Central memory CD8-positive, alpha-beta T cell (primary cell): ENCODE data around the gene COQ8A.

Experiments
- ATAC-seq: fragments of 150-1000 bp; cut with Tn5 transposase; replicated peaks from 2 replicates; pipeline ENCODE4 v1.10.0; 2022; ENCODE audit warnings: mild to moderate bottlenecking, moderate FRiP score, moderate number of reproducible peaks; ENCODE audit not compliant: poor library complexity, severe bottlenecking; ENCODE audit errors: extremely low read depth
- DNase-seq, 2 donors: peaks; one replicate each; pipeline ENCODE4 v3.0.0; 2021; ENCODE audit warnings: low spot score in 2 of 2
- H3K27ac Mint-ChIP-seq: one replicate; pipeline ENCODE4 v1.8.0; 2022; ENCODE audit warnings: low read depth, mild to moderate bottlenecking, moderate library complexity, mixed read lengths
- H3K27me3 Mint-ChIP-seq: one replicate; pipeline ENCODE4 v1.8.0; 2022; ENCODE audit warnings: mixed read lengths
- H3K36me3 Mint-ChIP-seq: one replicate; pipeline ENCODE4 v1.8.0; 2022; ENCODE audit warnings: mild to moderate bottlenecking, moderate library complexity, mixed read lengths; ENCODE audit not compliant: insufficient read depth
- H3K4me1 Mint-ChIP-seq: one replicate; pipeline ENCODE4 v1.8.0; 2022; ENCODE audit warnings: mixed read lengths
- H3K4me3 Mint-ChIP-seq: one replicate; pipeline ENCODE4 v1.8.0; 2022; ENCODE audit warnings: mild to moderate bottlenecking, moderate library complexity, mixed read lengths
- H3K9me3 Mint-ChIP-seq: one replicate; pipeline ENCODE4 v1.8.0; 2022; ENCODE audit warnings: mixed read lengths

COQ8A gene

GRCh38 chr1:226937940-226938725 lies 2.0 kb upstream of the COQ8A start:
- DNase-seq (no peak), ATAC-seq (no peak)
- H3K36me3 Mint-ChIP-seq = peaks cover 19% of the 10 kb centered on the region

GRCh38 chr1:226938903-226939437 lies 1.1 kb upstream of the COQ8A start:
- Mint-ChIP-seq H3K36me3 (peaks cover 19% of the 10 kb centered on the region), H3K4me1 (peaks cover 49% of the 10 kb centered on the region), H3K9me3 (peaks cover 13% of the 10 kb centered on the region), H3K4me3 (peak overlapping the region; percentile 81), H3K27me3 (no peaks in the 10 kb centered on the region), H3K27ac (peak overlapping the region; percentile 96)
- no peak for ATAC-seq
- DNase-seq = no peak

More at GRCh38 chr1:226937940-226938725, 2.0 kb upstream of the COQ8A start:
- Mint-ChIP-seq H3K4me1 (peaks cover 41% of the 10 kb centered on the region), H3K4me3 (peak overlapping the region; percentile 81), H3K9me3 (peaks cover 13% of the 10 kb centered on the region), H3K27me3 (no peaks in the 10 kb centered on the region), H3K27ac (peak overlapping the region; percentile 96)

- peaks cover 21% of the 10 kb centered on the region for H3K36me3 Mint-ChIP-seq
- no peaks in the 10 kb centered on the region for H3K27me3 Mint-ChIP-seq
- H3K9me3 Mint-ChIP-seq = peaks cover 12% of the 10 kb centered on the region
- ATAC-seq (peak; percentile 22), DNase-seq (no peak)
- peak overlapping the region; percentile 96 for H3K27ac Mint-ChIP-seq
- H3K4me3 Mint-ChIP-seq = peak overlapping the region; percentile 81
- H3K4me1 Mint-ChIP-seq = peaks cover 55% of the 10 kb centered on the region
Measured at GRCh38 chr1:226939438-226940028, 561 bp upstream of the COQ8A start.

GRCh38 chr1:226940806-226941067 lies 643 bp downstream of the COQ8A start:
- Mint-ChIP-seq H3K9me3 (no peaks in the 10 kb centered on the region), H3K4me1 (peaks cover 61% of the 10 kb centered on the region), H3K27ac (peak overlapping the region; percentile 96)

DNA sequence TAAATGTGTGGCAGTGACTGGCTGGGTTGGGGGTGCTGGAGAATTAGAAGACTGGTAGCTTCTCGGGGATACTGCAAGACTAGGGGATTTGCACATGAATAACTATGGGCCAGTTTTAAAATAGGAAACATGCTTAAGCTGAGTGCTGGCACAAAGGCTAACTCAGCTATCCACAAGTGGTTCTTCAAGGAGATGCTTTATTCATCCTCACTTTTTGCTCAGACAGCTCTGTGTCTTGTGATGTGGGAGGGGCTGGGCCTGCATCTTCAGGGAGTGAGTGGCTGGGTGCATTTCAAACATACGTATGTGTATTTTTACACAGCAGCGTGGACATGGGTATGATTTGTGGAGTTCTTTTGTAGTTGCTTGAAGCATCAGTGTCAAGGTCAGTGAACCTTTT lies 2.3 kb downstream of the COQ8A start:
- Mint-ChIP-seq H3K27ac (no peak overlapping the region), H3K36me3 (peaks cover 22% of the 10 kb centered on the region), H3K27me3 (no peaks in the 10 kb centered on the region), H3K4me1 (peaks cover 68% of the 10 kb centered on the region), H3K9me3 (no peaks in the 10 kb centered on the region), H3K4me3 (no peak overlapping the region)
- ATAC-seq (no peak), DNase-seq (no peak)

More at GRCh38 chr1:226940806-226941067, 643 bp downstream of the COQ8A start:
- H3K27me3 Mint-ChIP-seq = no peaks in the 10 kb centered on the region
- peaks cover 21% of the 10 kb centered on the region for H3K36me3 Mint-ChIP-seq
- DNase-seq (no peak), ATAC-seq (no peak)
- peak overlapping the region; percentile 81 for H3K4me3 Mint-ChIP-seq

- no peak overlapping the region for H3K4me3 Mint-ChIP-seq
- H3K9me3 Mint-ChIP-seq = no peaks in the 10 kb centered on the region
- no peaks in the 10 kb centered on the region for H3K27me3 Mint-ChIP-seq
- H3K4me1 Mint-ChIP-seq = peaks cover 65% of the 10 kb centered on the region
- peaks cover 18% of the 10 kb centered on the region for H3K36me3 Mint-ChIP-seq
- no peak for DNase-seq
- no peak overlapping the region for H3K27ac Mint-ChIP-seq
- ATAC-seq = no peak
Measured at GRCh38 chr1:226943156-226943555, 3.1 kb downstream of the COQ8A start.

DNA sequence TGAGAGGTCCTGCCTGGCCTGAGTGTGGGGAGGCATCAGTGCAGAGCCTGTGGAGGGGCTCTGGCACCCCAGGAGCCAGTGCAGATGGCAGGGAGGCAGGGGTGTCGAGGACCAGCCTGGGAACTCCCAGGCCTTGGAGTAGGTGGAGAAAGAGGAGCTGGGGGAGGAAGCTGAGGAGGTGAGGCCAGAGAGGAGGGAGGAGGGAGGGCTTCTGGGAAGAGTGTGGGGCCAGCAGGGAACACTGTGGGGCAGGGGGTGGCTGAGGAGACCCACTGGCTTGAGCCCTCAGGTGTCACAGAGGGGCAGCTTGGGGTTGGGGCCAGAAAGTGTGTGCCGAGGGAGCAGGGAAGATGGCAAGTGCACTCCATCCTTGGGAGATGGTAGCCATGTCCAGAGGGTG lies 3.8 kb downstream of the COQ8A start:
- H3K9me3 Mint-ChIP-seq = no peaks in the 10 kb centered on the region
- DNase-seq (no peak), ATAC-seq (no peak)
- H3K36me3 Mint-ChIP-seq = peaks cover 15% of the 10 kb centered on the region
- H3K4me3 Mint-ChIP-seq = no peak overlapping the region
- no peaks in the 10 kb centered on the region for H3K27me3 Mint-ChIP-seq
- H3K4me1 Mint-ChIP-seq = peaks cover 63% of the 10 kb centered on the region
- H3K27ac Mint-ChIP-seq = peak overlapping the region; percentile 70

DNA sequence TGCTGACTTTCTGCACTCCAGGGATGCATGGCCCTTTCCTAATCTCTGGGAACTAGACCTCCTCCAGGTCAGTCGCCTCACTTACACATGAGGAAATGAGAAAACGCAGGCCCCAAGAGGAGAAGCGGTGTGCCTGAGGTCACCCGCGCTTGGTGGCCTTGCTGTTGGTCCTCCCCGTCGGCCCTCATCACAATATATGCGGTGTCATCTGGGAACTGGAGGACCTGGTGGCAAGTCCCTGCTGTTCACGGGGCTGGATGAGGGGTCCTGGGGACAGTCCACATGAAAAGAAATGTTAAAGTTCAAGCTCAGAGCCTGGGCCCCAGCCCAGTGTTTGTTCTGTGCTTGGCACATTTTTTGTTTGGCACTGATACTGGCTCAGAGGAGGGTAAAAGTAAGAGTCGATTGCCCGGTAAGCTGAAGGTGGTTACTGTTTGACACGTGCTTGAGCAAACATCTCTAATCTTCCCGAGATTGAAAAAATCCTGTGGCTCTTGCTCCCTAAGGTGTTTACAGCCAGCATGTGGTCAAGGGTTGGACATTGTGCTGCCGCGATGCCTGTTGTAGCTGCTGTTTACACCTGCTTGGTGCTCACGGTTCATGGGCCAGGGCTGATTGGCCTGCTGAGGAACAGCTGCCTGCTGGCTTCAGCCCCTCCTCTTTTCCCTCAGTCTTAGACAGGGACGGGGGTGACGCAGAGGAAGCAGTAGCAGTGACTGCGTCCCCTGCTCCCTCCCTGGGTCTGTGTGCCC lies 5.2 kb downstream of the COQ8A start:
- no peaks in the 10 kb centered on the region for H3K9me3 Mint-ChIP-seq
- H3K36me3 Mint-ChIP-seq = peaks cover 7% of the 10 kb centered on the region
- DNase-seq (no peak), ATAC-seq (no peak)
- no peaks in the 10 kb centered on the region for H3K27me3 Mint-ChIP-seq
- H3K4me3 Mint-ChIP-seq = no peak overlapping the region
- peaks cover 61% of the 10 kb centered on the region for H3K4me1 Mint-ChIP-seq
- no peak overlapping the region for H3K27ac Mint-ChIP-seq

DNA sequence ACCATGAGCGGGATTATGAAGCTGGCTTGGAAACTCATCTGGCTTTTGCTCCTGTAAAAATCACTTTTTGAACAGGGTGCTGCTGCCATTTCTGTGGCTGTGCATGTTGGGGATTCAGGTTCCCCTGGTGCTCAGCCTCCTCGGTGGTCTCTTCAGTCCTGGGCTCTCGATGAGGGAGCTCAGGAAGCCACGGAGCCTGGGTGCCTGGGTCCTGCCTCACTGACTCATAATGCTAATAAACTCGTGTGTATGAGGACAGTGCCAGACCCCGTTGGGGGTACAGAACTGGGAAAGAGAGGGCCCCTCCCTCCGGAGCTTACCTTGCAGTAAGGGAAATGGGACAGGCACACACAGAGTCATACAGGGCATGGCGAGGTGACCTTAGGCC lies 5.8 kb downstream of the COQ8A start:
- Mint-ChIP-seq H3K36me3 (peaks cover 4% of the 10 kb centered on the region), H3K27ac (no peak overlapping the region)

GRCh38 chr1:226946285-226946684 lies 6.2 kb downstream of the COQ8A start:
- Mint-ChIP-seq H3K27me3 (no peaks in the 10 kb centered on the region), H3K4me3 (no peak overlapping the region), H3K4me1 (peaks cover 60% of the 10 kb centered on the region), H3K9me3 (no peaks in the 10 kb centered on the region), H3K27ac (no peak overlapping the region), H3K36me3 (peaks cover 4% of the 10 kb centered on the region)
- DNase-seq = no peak
- no peak for ATAC-seq

More for the DNA sequence above, 5.8 kb downstream of the COQ8A start:
- H3K9me3 Mint-ChIP-seq = no peaks in the 10 kb centered on the region
- H3K27me3 Mint-ChIP-seq = no peaks in the 10 kb centered on the region
- H3K4me3 Mint-ChIP-seq = no peak overlapping the region
- H3K4me1 Mint-ChIP-seq = peaks cover 60% of the 10 kb centered on the region
- no peak for ATAC-seq
- no peak for DNase-seq

DNA sequence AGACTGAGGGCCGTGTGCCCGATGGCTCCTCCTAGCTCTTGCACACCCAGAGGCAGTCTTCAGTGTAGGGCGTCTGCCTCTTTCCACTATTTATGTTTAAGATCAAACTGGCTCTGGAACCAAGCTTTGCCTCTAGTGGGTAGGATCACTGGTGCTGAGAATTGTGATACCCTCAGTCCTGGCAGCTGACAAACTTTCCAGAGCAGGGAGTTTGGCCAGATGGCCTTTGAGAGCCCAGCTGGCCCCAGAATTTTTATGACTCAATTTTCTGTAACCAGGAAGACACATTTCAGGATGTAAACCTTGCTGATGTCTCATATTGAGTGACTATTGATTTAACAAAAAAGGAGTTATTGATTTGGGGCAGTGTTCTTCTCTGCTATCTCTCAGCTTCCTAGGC lies 6.7 kb downstream of the COQ8A start:
- no peak overlapping the region for H3K27ac Mint-ChIP-seq
- peaks cover 60% of the 10 kb centered on the region for H3K4me1 Mint-ChIP-seq

DNA sequence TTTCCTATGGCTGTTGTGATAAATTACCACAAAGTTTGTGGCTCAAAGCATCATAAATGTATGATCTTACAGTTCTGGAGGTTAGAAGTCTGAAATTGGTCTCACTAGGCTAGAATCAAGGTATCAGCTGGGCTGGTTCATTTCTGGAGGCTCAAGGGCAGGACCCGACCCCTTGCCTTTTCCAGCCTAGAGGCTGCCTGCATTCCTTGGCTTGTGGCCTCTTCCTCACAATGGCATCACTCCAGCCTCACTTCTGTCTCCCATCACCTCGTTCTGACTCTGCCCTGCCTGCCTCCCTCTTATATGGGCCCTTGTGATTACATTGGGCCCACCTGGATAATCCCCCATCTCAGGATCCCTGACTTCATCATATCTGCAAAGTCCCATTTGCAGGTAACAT lies 8.0 kb downstream of the COQ8A start:
- H3K4me1 Mint-ChIP-seq = peaks cover 49% of the 10 kb centered on the region
- no peaks in the 10 kb centered on the region for H3K27me3 Mint-ChIP-seq
- ATAC-seq (no peak), DNase-seq (no peak)
- H3K27ac Mint-ChIP-seq = no peak overlapping the region
- no peak overlapping the region for H3K4me3 Mint-ChIP-seq
- peaks cover 4% of the 10 kb centered on the region for H3K36me3 Mint-ChIP-seq
- H3K9me3 Mint-ChIP-seq = no peaks in the 10 kb centered on the region

More for the DNA sequence above, 6.7 kb downstream of the COQ8A start:
- Mint-ChIP-seq H3K27me3 (no peaks in the 10 kb centered on the region), H3K4me3 (no peak overlapping the region), H3K9me3 (no peaks in the 10 kb centered on the region), H3K36me3 (peaks cover 4% of the 10 kb centered on the region)
- DNase-seq (no peak), ATAC-seq (no peak)
